ENCODE measurements around the gene COL21A1. TPM values are rescaled to one million over a fixed set of nuclear protein-coding genes. Genes with fewer than 3 reads are reported as not detected.

Gene COL21A1
- total RNA-seq, 1 donor from 2014 or later: not detected

- DNase-seq (ENCODE audit: low read depth): no peak
- no peak for TF ChIP-seq CTCF (conservative IDR thresholded peaks at IDR 0.05; ENCODE audit: low read depth, low read length)
- H3K4me3 ChIP-seq (ENCODE audit: low read depth, low read length): no peak overlapping the region
Observed at GRCh38 chr6:56227071-56227879, 20.1 kb downstream of the COL21A1 start.

- peak; percentile 10 for DNase-seq (ENCODE audit: low read depth)
Observed at GRCh38 chr6:56223995-56224394, 23.4 kb downstream of the COL21A1 start.

GRCh38 chr6:56222499-56222898, 24.9 kb downstream of the COL21A1 start:
- no peak for DNase-seq (ENCODE audit: low read depth)
- TF ChIP-seq CTCF (conservative IDR thresholded peaks at IDR 0.05; ENCODE audit: low read depth, low read length): no peak
- no peak overlapping the region for H3K4me3 ChIP-seq (ENCODE audit: low read depth, low read length)

More at GRCh38 chr6:56223995-56224394, 23.4 kb downstream of the COL21A1 start:
- no peak overlapping the region for H3K4me3 ChIP-seq (ENCODE audit: low read depth, low read length)
- TF ChIP-seq CTCF (conservative IDR thresholded peaks at IDR 0.05; ENCODE audit: low read depth, low read length): no peak

GRCh38 chr6:56220078-56220477, 27.3 kb downstream of the COL21A1 start:
- TF ChIP-seq CTCF (conservative IDR thresholded peaks at IDR 0.05; ENCODE audit: low read depth, low read length): no peak
- H3K4me3 ChIP-seq (ENCODE audit: low read depth, low read length): no peak overlapping the region
- no peak for DNase-seq (ENCODE audit: low read depth)

- no peak overlapping the region for H3K4me3 ChIP-seq (ENCODE audit: low read depth, low read length)
- no peak for TF ChIP-seq CTCF (conservative IDR thresholded peaks at IDR 0.05; ENCODE audit: low read depth, low read length)
- DNase-seq (ENCODE audit: low read depth): no peak
Observed at GRCh38 chr6:56214703-56215101, 32.7 kb downstream of the COL21A1 start.

- no peak for DNase-seq (ENCODE audit: low read depth)
- TF ChIP-seq CTCF (conservative IDR thresholded peaks at IDR 0.05; ENCODE audit: low read depth, low read length): no peak
- no peak overlapping the region for H3K4me3 ChIP-seq (ENCODE audit: low read depth, low read length)
Observed at GRCh38 chr6:56214041-56214702, 33.2 kb downstream of the COL21A1 start.

Measured in epithelial cell of proximal tubule (primary cell).